ENCODE measurements around the gene GRHL1. TPM values are rescaled to one million over a fixed set of nuclear protein-coding genes. Genes with fewer than 3 reads are reported as not detected.

GRHL1 gene
- total RNA-seq, 1 experiment from 2014 or later = 2.7 TPM

DNA sequence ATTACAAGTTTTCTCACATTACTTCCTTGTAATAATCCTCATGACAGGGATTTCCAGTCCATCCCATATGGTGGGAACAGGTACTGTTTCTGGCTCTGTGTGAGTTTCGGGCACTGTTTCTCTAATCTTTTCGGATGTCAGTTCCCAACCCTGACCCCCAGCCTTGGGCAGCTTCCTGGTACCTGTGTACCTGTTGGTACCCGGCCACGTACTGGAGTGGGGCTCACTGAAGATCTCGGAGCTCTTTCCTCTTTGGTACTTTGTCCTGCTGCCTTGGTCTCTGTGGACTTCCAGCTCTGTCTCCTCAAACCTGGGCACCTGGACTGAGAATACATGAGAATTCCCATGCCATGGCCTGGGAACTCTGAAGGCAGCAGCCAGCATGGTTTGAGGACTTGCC lies 36.8 kb downstream of the GRHL1 start:
- Mint-ChIP-seq H3K27ac (no peak overlapping the region), H3K9me3 (no peaks in the 10 kb centered on the region), H3K4me3 (no peak overlapping the region), H3K27me3 (ENCODE audit: low read depth) (no peaks in the 10 kb centered on the region), H3K4me1 (peaks cover 6% of the 10 kb centered on the region; the same call in 1 of the 2 replicates), H3K36me3 (no peaks in the 10 kb centered on the region)
- DNase-seq (ENCODE audit: low spot score) (no peak), ATAC-seq (no peak)
- TF ChIP-seq, protein P1, sequence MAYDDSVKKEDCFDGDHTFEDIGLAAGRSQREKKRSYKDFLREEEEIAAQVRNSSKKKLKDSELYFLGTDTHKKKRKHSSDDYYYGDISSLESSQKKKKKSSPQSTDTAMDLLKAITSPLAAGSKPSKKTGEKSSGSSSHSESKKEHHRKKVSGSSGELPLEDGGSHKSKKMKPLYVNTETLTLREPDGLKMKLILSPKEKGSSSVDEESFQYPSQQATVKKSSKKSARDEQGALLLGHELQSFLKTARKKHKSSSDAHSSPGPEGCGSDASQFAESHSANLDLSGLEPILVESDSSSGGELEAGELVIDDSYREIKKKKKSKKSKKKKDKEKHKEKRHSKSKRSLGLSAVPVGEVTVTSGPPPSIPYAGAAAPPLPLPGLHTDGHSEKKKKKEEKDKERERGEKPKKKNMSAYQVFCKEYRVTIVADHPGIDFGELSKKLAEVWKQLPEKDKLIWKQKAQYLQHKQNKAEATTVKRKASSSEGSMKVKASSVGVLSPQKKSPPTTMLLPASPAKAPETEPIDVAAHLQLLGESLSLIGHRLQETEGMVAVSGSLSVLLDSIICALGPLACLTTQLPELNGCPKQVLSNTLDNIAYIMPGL (CRISPR knock-in tag; IDR thresholded peaks at IDR 0.05) = no peak
- no peak for TF ChIP-seq RELA (CRISPR knock-in tag; IDR thresholded peaks at IDR 0.05; ENCODE audit: borderline replicate concordance)
- TF ChIP-seq, protein P2, sequence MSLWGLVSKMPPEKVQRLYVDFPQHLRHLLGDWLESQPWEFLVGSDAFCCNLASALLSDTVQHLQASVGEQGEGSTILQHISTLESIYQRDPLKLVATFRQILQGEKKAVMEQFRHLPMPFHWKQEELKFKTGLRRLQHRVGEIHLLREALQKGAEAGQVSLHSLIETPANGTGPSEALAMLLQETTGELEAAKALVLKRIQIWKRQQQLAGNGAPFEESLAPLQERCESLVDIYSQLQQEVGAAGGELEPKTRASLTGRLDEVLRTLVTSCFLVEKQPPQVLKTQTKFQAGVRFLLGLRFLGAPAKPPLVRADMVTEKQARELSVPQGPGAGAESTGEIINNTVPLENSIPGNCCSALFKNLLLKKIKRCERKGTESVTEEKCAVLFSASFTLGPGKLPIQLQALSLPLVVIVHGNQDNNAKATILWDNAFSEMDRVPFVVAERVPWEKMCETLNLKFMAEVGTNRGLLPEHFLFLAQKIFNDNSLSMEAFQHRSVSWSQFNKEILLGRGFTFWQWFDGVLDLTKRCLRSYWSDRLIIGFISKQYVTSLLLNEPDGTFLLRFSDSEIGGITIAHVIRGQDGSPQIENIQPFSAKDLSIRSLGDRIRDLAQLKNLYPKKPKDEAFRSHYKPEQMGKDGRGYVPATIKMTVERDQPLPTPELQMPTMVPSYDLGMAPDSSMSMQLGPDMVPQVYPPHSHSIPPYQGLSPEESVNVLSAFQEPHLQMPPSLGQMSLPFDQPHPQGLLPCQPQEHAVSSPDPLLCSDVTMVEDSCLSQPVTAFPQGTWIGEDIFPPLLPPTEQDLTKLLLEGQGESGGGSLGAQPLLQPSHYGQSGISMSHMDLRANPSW (CRISPR knock-in tag; conservative IDR thresholded peaks at IDR 0.05; ENCODE audit: low read depth) = no peak
- TF ChIP-seq, protein P3, sequence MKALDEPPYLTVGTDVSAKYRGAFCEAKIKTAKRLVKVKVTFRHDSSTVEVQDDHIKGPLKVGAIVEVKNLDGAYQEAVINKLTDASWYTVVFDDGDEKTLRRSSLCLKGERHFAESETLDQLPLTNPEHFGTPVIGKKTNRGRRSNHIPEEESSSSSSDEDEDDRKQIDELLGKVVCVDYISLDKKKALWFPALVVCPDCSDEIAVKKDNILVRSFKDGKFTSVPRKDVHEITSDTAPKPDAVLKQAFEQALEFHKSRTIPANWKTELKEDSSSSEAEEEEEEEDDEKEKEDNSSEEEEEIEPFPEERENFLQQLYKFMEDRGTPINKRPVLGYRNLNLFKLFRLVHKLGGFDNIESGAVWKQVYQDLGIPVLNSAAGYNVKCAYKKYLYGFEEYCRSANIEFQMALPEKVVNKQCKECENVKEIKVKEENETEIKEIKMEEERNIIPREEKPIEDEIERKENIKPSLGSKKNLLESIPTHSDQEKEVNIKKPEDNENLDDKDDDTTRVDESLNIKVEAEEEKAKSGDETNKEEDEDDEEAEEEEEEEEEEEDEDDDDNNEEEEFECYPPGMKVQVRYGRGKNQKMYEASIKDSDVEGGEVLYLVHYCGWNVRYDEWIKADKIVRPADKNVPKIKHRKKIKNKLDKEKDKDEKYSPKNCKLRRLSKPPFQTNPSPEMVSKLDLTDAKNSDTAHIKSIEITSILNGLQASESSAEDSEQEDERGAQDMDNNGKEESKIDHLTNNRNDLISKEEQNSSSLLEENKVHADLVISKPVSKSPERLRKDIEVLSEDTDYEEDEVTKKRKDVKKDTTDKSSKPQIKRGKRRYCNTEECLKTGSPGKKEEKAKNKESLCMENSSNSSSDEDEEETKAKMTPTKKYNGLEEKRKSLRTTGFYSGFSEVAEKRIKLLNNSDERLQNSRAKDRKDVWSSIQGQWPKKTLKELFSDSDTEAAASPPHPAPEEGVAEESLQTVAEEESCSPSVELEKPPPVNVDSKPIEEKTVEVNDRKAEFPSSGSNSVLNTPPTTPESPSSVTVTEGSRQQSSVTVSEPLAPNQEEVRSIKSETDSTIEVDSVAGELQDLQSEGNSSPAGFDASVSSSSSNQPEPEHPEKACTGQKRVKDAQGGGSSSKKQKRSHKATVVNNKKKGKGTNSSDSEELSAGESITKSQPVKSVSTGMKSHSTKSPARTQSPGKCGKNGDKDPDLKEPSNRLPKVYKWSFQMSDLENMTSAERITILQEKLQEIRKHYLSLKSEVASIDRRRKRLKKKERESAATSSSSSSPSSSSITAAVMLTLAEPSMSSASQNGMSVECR (CRISPR knock-in tag; IDR thresholded peaks at IDR 0.05; ENCODE audit: borderline replicate concordance) = no peak
- TF ChIP-seq OVOL2 (CRISPR knock-in tag; IDR thresholded peaks at IDR 0.05; ENCODE audit: borderline replicate concordance) = no peak
- TF ChIP-seq, protein P4, sequence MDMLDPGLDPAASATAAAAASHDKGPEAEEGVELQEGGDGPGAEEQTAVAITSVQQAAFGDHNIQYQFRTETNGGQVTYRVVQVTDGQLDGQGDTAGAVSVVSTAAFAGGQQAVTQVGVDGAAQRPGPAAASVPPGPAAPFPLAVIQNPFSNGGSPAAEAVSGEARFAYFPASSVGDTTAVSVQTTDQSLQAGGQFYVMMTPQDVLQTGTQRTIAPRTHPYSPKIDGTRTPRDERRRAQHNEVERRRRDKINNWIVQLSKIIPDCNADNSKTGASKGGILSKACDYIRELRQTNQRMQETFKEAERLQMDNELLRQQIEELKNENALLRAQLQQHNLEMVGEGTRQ (CRISPR knock-in tag; IDR thresholded peaks at IDR 0.05) = no peak
- TF ChIP-seq, protein P5, sequence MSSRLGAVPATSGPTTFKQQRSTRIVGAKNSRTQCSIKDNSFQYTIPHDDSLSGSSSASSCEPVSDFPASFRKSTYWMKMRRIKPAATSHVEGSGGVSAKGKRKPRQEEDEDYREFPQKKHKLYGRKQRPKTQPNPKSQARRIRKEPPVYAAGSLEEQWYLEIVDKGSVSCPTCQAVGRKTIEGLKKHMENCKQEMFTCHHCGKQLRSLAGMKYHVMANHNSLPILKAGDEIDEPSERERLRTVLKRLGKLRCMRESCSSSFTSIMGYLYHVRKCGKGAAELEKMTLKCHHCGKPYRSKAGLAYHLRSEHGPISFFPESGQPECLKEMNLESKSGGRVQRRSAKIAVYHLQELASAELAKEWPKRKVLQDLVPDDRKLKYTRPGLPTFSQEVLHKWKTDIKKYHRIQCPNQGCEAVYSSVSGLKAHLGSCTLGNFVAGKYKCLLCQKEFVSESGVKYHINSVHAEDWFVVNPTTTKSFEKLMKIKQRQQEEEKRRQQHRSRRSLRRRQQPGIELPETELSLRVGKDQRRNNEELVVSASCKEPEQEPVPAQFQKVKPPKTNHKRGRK (CRISPR knock-in tag; IDR thresholded peaks at IDR 0.05; ENCODE audit: borderline replicate concordance) = no peak
- no peak for TF ChIP-seq ETV6 (CRISPR knock-in tag; IDR thresholded peaks at IDR 0.05)
- TF ChIP-seq GABPB1 (CRISPR knock-in tag; IDR thresholded peaks at IDR 0.05) = no peak
- TF ChIP-seq ZNF423 (CRISPR knock-in tag; IDR thresholded peaks at IDR 0.05) = no peak
- TF ChIP-seq, protein P6, sequence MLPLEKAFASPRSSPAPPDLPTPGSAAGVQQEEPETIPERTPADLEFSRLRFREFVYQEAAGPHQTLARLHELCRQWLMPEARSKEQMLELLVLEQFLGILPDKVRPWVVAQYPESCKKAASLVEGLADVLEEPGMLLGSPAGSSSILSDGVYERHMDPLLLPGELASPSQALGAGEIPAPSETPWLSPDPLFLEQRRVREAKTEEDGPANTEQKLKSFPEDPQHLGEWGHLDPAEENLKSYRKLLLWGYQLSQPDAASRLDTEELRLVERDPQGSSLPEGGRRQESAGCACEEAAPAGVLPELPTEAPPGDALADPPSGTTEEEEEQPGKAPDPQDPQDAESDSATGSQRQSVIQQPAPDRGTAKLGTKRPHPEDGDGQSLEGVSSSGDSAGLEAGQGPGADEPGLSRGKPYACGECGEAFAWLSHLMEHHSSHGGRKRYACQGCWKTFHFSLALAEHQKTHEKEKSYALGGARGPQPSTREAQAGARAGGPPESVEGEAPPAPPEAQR (CRISPR knock-in tag; IDR thresholded peaks at IDR 0.05) = no peak
- TF ChIP-seq RORB (CRISPR knock-in tag; IDR thresholded peaks at IDR 0.05) = no peak
- no peak for TF ChIP-seq TP53 (CRISPR knock-in tag; IDR thresholded peaks at IDR 0.05)
- TF ChIP-seq PRRX2 (CRISPR knock-in tag; IDR thresholded peaks at IDR 0.05) = no peak
- no peak for TF ChIP-seq TEAD4 (CRISPR knock-in tag; IDR thresholded peaks at IDR 0.05)
- TF ChIP-seq, protein P7, sequence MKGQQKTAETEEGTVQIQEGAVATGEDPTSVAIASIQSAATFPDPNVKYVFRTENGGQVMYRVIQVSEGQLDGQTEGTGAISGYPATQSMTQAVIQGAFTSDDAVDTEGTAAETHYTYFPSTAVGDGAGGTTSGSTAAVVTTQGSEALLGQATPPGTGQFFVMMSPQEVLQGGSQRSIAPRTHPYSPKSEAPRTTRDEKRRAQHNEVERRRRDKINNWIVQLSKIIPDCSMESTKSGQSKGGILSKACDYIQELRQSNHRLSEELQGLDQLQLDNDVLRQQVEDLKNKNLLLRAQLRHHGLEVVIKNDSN (CRISPR knock-in tag; IDR thresholded peaks at IDR 0.05) = no peak
- POLR2A ChIA-PET = no interaction called here
- CTCF ChIA-PET = no interaction called here
